GM12892 (cell line): ENCODE results near the gene FOXC1.

Experiments
- POLR2A ChIP-seq: IDR thresholded peaks from 2 replicates; pipeline ENCODE4 v1.6.1; 2011; ENCODE audit warnings: low read depth, low read length, control low read depth
- POLR2AphosphoS5 ChIP-seq: IDR thresholded peaks from 2 replicates; pipeline ENCODE4 v1.6.1; 2011; ENCODE audit warnings: low read depth, low read length, control low read depth
- TAF1 ChIP-seq: IDR thresholded peaks from 2 replicates; pipeline ENCODE4 v1.6.1; 2011; ENCODE audit warnings: low read depth, mild to moderate bottlenecking, control low read depth, low read length, borderline replicate concordance

- TF ChIP-seq POLR2A = no peak
- TF ChIP-seq POLR2AphosphoS5 = no peak
- TF ChIP-seq TAF1 = no peak
Observed at GRCh38 chr6:1594445-1595200, 15.1 kb upstream of the FOXC1 start.
